WTC11 (cell line): Measurements from ENCODE around the gene ECI1. TPM values are rescaled to one million over a fixed set of nuclear protein-coding genes. Genes with fewer than 3 reads are reported as not detected.

Experiments used
- ATAC-seq: fragments of 200-7000 bp; cut with Tn5 transposase; 2 replicates; pipeline ENCODE4 v1.10.0; 2021; ENCODE audit warnings: mild to moderate bottlenecking, moderate library complexity
- CTCF ChIA-PET: fragments of 300-600 bp; sonication (Branson Sonifier 250); formaldehyde crosslinking; loops from one replicate; lab custom pipeline; 2021; ENCODE audit warnings: antibody characterized with exemption; lab: Charles Lee
- POLR2A ChIA-PET: fragments of 350-600 bp; sonication (Branson Sonifier 250); formaldehyde crosslinking; loops from one replicate; lab custom pipeline; 2021; ENCODE audit warnings: antibody characterized with exemption; lab: Charles Lee
- DNase-seq: peaks from one replicate; pipeline ENCODE4 v3.0.0; 2021; ENCODE audit warnings: low spot score
- H3K27ac Mint-ChIP-seq: 2 replicates; pipeline ENCODE4 v1.8.0; 2021; ENCODE audit warnings: mixed read lengths
- H3K27me3 Mint-ChIP-seq: 2 replicates; pipeline ENCODE4 v1.8.0; 2021; ENCODE audit warnings: low read depth, mild to moderate bottlenecking, moderate library complexity, mixed read lengths
- H3K36me3 Mint-ChIP-seq: 2 replicates; pipeline ENCODE4 v1.8.0; 2021; ENCODE audit warnings: mixed read lengths
- H3K4me1 Mint-ChIP-seq: 2 replicates; pipeline ENCODE4 v1.8.0; 2022; ENCODE audit warnings: mixed read lengths
- H3K4me3 Mint-ChIP-seq: 2 replicates; pipeline ENCODE4 v1.8.0; 2021; ENCODE audit warnings: mild to moderate bottlenecking, moderate library complexity, mixed read lengths
- H3K9me3 Mint-ChIP-seq: 2 replicates; pipeline ENCODE4 v1.8.0; 2021; ENCODE audit warnings: mixed read lengths
- ATF1 ChIP-seq: sonication (generic); formaldehyde crosslinking; IDR thresholded peaks from 2 replicates; pipeline ENCODE4 v1.8.1; 2023; ENCODE audit warnings: mild to moderate bottlenecking, moderate library complexity, missing genetic modification reagents
- CBFB ChIP-seq: sonication (generic); formaldehyde crosslinking; IDR thresholded peaks from 2 replicates; pipeline ENCODE4 v1.8.1; 2022; ENCODE audit warnings: mild to moderate bottlenecking, low read depth, missing genetic modification reagents
- CREB1 ChIP-seq: sonication (generic); formaldehyde crosslinking; IDR thresholded peaks from 2 replicates; pipeline ENCODE4 v1.8.0; 2023; ENCODE audit warnings: mild to moderate bottlenecking, missing genetic modification reagents
- ETV6 ChIP-seq: sonication (generic); formaldehyde crosslinking; IDR thresholded peaks from 2 replicates; pipeline ENCODE4 v1.8.1; 2022; ENCODE audit warnings: mild to moderate bottlenecking, missing genetic modification reagents
- FOXJ3 ChIP-seq: sonication (generic); formaldehyde crosslinking; IDR thresholded peaks from 2 replicates; pipeline ENCODE4 v1.9.0; 2021; ENCODE audit warnings: missing genetic modification reagents, mild to moderate bottlenecking, borderline replicate concordance
- GRHL2 ChIP-seq: fragments of 250-450 bp; sonication (Bioruptor Pico); IDR thresholded peaks from 2 replicates; pipeline ENCODE4 v1.8.0; 2022; ENCODE audit warnings: mild to moderate bottlenecking, moderate library complexity; ENCODE audit not compliant: insufficient replicate concordance, severe bottlenecking
- JAZF1 ChIP-seq: fragments of 250-450 bp; sonication (Bioruptor Pico); IDR thresholded peaks from 2 replicates; pipeline ENCODE4 v1.9.0; 2021; ENCODE audit warnings: moderate library complexity, mild to moderate bottlenecking, inconsistent platforms
- JUN ChIP-seq: sonication (generic); formaldehyde crosslinking; IDR thresholded peaks from 2 replicates; pipeline ENCODE4 v1.8.0; 2023; ENCODE audit warnings: mild to moderate bottlenecking, missing genetic modification reagents
- RORB ChIP-seq: fragments of 250-450 bp; sonication (Bioruptor Pico); IDR thresholded peaks from 2 replicates; pipeline ENCODE4 v1.9.0; 2021; ENCODE audit warnings: mild to moderate bottlenecking
- SP1 ChIP-seq: sonication (generic); formaldehyde crosslinking; conservative IDR thresholded peaks from 2 replicates; pipeline ENCODE4 v1.8.1; 2022; ENCODE audit warnings: missing genetic modification reagents
- TCF7 ChIP-seq: sonication (generic); formaldehyde crosslinking; IDR thresholded peaks from 2 replicates; pipeline ENCODE4 v1.8.0; 2022; ENCODE audit warnings: mild to moderate bottlenecking, low read depth, missing genetic modification reagents, moderate library complexity
- ZNF396 ChIP-seq: fragments of 250-450 bp; sonication (Bioruptor Pico); IDR thresholded peaks from 2 replicates; pipeline ENCODE4 v1.8.0; 2021; ENCODE audit warnings: mild to moderate bottlenecking, moderate library complexity, borderline replicate concordance
- total RNA-seq: library from RNA; stranded (reverse); gene quantifications from 3 replicates; pipeline ENCODE4 v1.2.3, GENCODE V29; 2021
- TF ChIP-seq, protein P1 (sequence below): sonication (generic); formaldehyde crosslinking; IDR thresholded peaks from 2 replicates; pipeline ENCODE4 v1.8.0; 2022; ENCODE audit warnings: mild to moderate bottlenecking, missing genetic modification reagents
- TF ChIP-seq, protein P2 (sequence below): sonication (generic); formaldehyde crosslinking; IDR thresholded peaks from 2 replicates; pipeline ENCODE4 v1.8.0; 2022; ENCODE audit warnings: mild to moderate bottlenecking, missing genetic modification reagents
- TF ChIP-seq, protein P3 (sequence below): fragments of 250-450 bp; sonication (Bioruptor Pico); IDR thresholded peaks from 2 replicates; pipeline ENCODE4 v2.1.2; 2022; ENCODE audit warnings: mild to moderate bottlenecking, moderate library complexity
- TF ChIP-seq, protein P4 (sequence below): sonication (generic); formaldehyde crosslinking; IDR thresholded peaks from 2 replicates; pipeline ENCODE4 v1.8.1; 2023; ENCODE audit warnings: mild to moderate bottlenecking, moderate library complexity, missing genetic modification reagents
- TF ChIP-seq, protein P5 (sequence below): sonication (generic); formaldehyde crosslinking; IDR thresholded peaks from 2 replicates; pipeline ENCODE4 v1.8.1; 2023; ENCODE audit warnings: mild to moderate bottlenecking, missing genetic modification reagents, moderate library complexity

The ECI1 gene
- total RNA-seq, 1 experiment from 2014 or later: 100 TPM

DNA sequence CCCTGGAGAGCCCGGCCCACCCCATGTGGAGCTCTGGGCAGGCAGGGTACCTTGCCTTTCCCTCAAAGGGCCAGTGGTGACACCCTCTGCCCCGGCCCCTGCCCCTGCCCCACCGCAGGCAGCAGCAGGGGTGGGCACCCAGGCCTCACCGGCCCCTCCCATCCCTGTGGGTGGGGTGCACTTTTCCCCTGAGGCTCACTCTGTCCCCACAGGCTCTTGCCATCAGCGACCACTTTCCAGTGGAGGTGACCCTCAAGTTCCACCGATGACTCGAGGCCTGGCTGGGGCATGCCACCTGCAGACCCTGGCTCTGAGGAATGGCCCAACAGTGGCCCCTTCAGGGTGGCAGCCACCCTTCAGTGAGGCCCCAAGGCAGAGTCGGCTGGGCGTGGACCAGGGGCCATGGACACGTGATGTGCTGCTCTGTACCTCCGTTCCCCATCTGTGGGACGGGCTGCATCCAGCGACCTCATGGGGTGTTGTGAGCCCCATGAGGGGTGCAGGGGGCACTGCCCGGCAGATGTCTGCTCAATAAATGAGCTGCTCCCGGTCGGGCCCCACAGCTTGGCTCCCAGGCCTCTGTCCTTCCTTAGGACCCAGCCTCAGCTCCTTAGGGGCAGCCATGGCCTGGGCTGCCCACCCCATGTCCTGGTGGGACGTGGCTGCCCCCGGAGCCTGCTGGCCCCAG is 13.1 kb downstream of the ECI1 start:
- CTCF ChIA-PET: interaction anchor here (0.6 to 4.5 kb wide), 7 partner anchors 9 to 263 kb away, joined by 3 to 51 read pairs (median 4); partner anchors contain the start of genes CASKIN1 and ECI1
- no peak for DNase-seq
- H3K27me3 Mint-ChIP-seq: peaks cover 16% of the 10 kb centered on the region
- H3K4me1 Mint-ChIP-seq: no peaks in the 10 kb centered on the region
- POLR2A ChIA-PET: interaction anchor here (0.5 to 4.1 kb wide), 5 partner anchors 13 to 86 kb away, joined by 3 to 28 read pairs (median 3); partner anchors contain the start of genes ECI1 and TRAF7
- no peaks in the 10 kb centered on the region for H3K9me3 Mint-ChIP-seq
- peaks cover 11% of the 10 kb centered on the region for H3K36me3 Mint-ChIP-seq
- TF ChIP-seq, protein P1, sequence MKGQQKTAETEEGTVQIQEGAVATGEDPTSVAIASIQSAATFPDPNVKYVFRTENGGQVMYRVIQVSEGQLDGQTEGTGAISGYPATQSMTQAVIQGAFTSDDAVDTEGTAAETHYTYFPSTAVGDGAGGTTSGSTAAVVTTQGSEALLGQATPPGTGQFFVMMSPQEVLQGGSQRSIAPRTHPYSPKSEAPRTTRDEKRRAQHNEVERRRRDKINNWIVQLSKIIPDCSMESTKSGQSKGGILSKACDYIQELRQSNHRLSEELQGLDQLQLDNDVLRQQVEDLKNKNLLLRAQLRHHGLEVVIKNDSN: peak; percentile 78
- TF ChIP-seq ZNF396 (CRISPR knock-in tag) (no peak), JAZF1 (CRISPR knock-in tag) (no peak), ETV6 (CRISPR knock-in tag) (no peak), ATF1 (no peak), SP1 (no peak), GRHL2 (CRISPR knock-in tag) (no peak), JUN (no peak), CREB1 (CRISPR knock-in tag) (no peak), FOXJ3 (CRISPR knock-in tag) (no peak), TCF7 (CRISPR knock-in tag) (no peak), CBFB (CRISPR knock-in tag) (0 out of 2 replicates have a peak, but pooled peaks have one; percentile 66), RORB (CRISPR knock-in tag) (no peak)
- TF ChIP-seq, protein P2, sequence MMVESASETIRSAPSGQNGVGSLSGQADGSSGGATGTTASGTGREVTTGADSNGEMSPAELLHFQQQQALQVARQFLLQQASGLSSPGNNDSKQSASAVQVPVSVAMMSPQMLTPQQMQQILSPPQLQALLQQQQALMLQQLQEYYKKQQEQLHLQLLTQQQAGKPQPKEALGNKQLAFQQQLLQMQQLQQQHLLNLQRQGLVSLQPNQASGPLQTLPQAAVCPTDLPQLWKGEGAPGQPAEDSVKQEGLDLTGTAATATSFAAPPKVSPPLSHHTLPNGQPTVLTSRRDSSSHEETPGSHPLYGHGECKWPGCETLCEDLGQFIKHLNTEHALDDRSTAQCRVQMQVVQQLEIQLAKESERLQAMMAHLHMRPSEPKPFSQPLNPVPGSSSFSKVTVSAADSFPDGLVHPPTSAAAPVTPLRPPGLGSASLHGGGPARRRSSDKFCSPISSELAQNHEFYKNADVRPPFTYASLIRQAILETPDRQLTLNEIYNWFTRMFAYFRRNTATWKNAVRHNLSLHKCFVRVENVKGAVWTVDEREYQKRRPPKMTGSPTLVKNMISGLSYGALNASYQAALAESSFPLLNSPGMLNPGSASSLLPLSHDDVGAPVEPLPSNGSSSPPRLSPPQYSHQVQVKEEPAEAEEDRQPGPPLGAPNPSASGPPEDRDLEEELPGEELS (CRISPR knock-in tag): 0 out of 2 replicates have a peak, but pooled peaks have one; percentile 31
- TF ChIP-seq, protein P3, sequence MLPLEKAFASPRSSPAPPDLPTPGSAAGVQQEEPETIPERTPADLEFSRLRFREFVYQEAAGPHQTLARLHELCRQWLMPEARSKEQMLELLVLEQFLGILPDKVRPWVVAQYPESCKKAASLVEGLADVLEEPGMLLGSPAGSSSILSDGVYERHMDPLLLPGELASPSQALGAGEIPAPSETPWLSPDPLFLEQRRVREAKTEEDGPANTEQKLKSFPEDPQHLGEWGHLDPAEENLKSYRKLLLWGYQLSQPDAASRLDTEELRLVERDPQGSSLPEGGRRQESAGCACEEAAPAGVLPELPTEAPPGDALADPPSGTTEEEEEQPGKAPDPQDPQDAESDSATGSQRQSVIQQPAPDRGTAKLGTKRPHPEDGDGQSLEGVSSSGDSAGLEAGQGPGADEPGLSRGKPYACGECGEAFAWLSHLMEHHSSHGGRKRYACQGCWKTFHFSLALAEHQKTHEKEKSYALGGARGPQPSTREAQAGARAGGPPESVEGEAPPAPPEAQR: no peak
- TF ChIP-seq, protein P4, sequence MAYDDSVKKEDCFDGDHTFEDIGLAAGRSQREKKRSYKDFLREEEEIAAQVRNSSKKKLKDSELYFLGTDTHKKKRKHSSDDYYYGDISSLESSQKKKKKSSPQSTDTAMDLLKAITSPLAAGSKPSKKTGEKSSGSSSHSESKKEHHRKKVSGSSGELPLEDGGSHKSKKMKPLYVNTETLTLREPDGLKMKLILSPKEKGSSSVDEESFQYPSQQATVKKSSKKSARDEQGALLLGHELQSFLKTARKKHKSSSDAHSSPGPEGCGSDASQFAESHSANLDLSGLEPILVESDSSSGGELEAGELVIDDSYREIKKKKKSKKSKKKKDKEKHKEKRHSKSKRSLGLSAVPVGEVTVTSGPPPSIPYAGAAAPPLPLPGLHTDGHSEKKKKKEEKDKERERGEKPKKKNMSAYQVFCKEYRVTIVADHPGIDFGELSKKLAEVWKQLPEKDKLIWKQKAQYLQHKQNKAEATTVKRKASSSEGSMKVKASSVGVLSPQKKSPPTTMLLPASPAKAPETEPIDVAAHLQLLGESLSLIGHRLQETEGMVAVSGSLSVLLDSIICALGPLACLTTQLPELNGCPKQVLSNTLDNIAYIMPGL (CRISPR knock-in tag): no peak
- TF ChIP-seq, protein P5, sequence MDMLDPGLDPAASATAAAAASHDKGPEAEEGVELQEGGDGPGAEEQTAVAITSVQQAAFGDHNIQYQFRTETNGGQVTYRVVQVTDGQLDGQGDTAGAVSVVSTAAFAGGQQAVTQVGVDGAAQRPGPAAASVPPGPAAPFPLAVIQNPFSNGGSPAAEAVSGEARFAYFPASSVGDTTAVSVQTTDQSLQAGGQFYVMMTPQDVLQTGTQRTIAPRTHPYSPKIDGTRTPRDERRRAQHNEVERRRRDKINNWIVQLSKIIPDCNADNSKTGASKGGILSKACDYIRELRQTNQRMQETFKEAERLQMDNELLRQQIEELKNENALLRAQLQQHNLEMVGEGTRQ (CRISPR knock-in tag): peak; percentile 81
- no peak overlapping the region for H3K27ac Mint-ChIP-seq
- peak; percentile 2; the same call in 1 of the 2 replicates for ATAC-seq
- H3K4me3 Mint-ChIP-seq: peak overlapping the region; percentile 24; the same call in 1 of the 2 replicates
